Heart left ventricle (tissue), 16 donors: ENCODE results near the gene TCF23. TPM values are rescaled to one million over a fixed set of nuclear protein-coding genes. Genes with fewer than 3 reads are reported as not detected.
"Not testable (repeated sequence)": the region's sequence is repeated elsewhere in the genome, so short reads cannot be mapped to it uniquely, and the experiment has no call there.

Source experiments
- ATAC-seq, 4 donors: fragments of 200-7000 bp; cut with Tn5 transposase; one replicate each; pipeline ENCODE4 v1.9.1; 2020 to 2022; ENCODE audit warnings: moderate library complexity in 4 of 4, mild to moderate bottlenecking in 3 of 4, moderate number of reproducible peaks in 1 of 4
- DNase-seq, 5 donors: peaks; one replicate each; pipeline ENCODE4 v3.0.0-alpha.2; 2020
- H3K27ac ChIP-seq, 12 donors: fragments of 200-600 bp; sonication (generic) in 4 of 12; one replicate each; pipeline versions ENCODE4 v1.5.0 to v1.8.0; 2016 to 2022; ENCODE audit warnings: mild to moderate bottlenecking in 2 of 12
- H3K27me3 ChIP-seq, 9 donors: fragments of 200-600 bp; sonication (generic) in 2 of 9; one replicate each; pipeline versions ENCODE4 v1.5.1 to v1.8.0; 2016 to 2022; ENCODE audit warnings: mild to moderate bottlenecking in 3 of 9
- H3K36me3 ChIP-seq, 9 donors: fragments of 200-600 bp; sonication (generic) in 2 of 9; one replicate each; pipeline versions ENCODE4 v1.5.0 to v1.8.0; 2018 to 2022; ENCODE audit warnings: mild to moderate bottlenecking in 2 of 9
- H3K4me1 ChIP-seq, 12 donors: fragments of 200-600 bp; sonication (generic) in 4 of 12; one replicate each; pipeline versions ENCODE4 v1.5.0 to v1.8.0; 2016 to 2022; ENCODE audit warnings: mild to moderate bottlenecking in 3 of 12
- H3K4me3 ChIP-seq, 12 donors: fragments of 200-600 bp; sonication (generic) in 4 of 12; one replicate each; pipeline versions ENCODE4 v1.5.0 to v1.8.0; 2017 to 2022; ENCODE audit warnings: mild to moderate bottlenecking in 9 of 12, moderate library complexity in 4 of 12
- H3K9me3 ChIP-seq, 12 donors: fragments of 200-600 bp; sonication (generic) in 4 of 12; one replicate each; pipeline versions ENCODE4 v1.5.0 to v1.8.0; 2016 to 2022; ENCODE audit warnings: mild to moderate bottlenecking in 1 of 12
- POLR2A ChIP-seq, 2 donors: fragments of 450-650 bp; IDR thresholded peaks; one replicate each; pipeline ENCODE4 v1.6.1; 2017; ENCODE audit warnings: antibody characterized with exemption in 2 of 2, mild to moderate bottlenecking in 2 of 2, moderate library complexity in 2 of 2
- WGBS, 4 donors: extraction: QIAGEN DNeasy Blood & Tissue Kit in 2 of 4; methylation state at CpG; one replicate each; pipeline versions ENCODE4 v1.1.5 to v1.1.7; 2013 to 2018; 5-methylcytosine and 5-hydroxymethylcytosine counted together
- intact Hi-C, 10 donors: fragments of 100-400 bp; cut with DNase I; formaldehyde crosslinking; loops; one replicate each; pipeline versions ENCODE4 v1.11.1 to v1.14.2; 2022
- polyA plus RNA-seq, 2 donors: library from polyadenylated mRNA; stranded (reverse); fragments of 200-250 nt; gene quantifications; one replicate each; pipeline ENCODE4 v1.2.3, GENCODE V29; 2013
- total RNA-seq, 9 donors: library from RNA; depleted of rRNA in 2 of 9; stranded (reverse); fragments of >200 nt in 2 of 9; fragmentation: NEBNext Ultra II Directional in 3 of 9; extraction: Animal tissue kit (Norgen Biotek cat#: 25700) in 3 of 9; gene quantifications; one replicate each; pipeline versions ENCODE4 v1.1.0 to v1.2.4, GENCODE V29; 2016 to 2023
- TF ChIP-seq, protein P1 (sequence below), 12 donors: fragments of 200-600 bp; sonication (generic) in 4 of 12; IDR thresholded peaks; one replicate each; pipeline versions ENCODE4 v1.5.0 to v1.8.0; 2018 to 2022; ENCODE audit warnings: antibody characterized with exemption in 12 of 12, mild to moderate bottlenecking in 5 of 12
- donor health status: ischemic (EF 13 %, LVEDD 7.1; RV severe dilation, severe dysfunction).
- donor health status: healthy with polysubstance abuse.
- donor health status: DM: no; HTN: yes; CAD: no.
- donor health status: DM: no; HTN: no; CAD: no.
- donor health status: ischemic (EF 25% LVEDD 6.9; RV normal size, moderate dysfunction).
- donor health status: ischemic (EF 25% LVEDD 5.7; RV mildly dilated, moderate dysfunction).
- donor health status: healthy.
- donor health status: DM: yes; HTN: yes; CAD: no.
- donor health status: ischemic (EF 35%, LVEDD 5.7; RV mildly dilated, moderate dysfunction).
- donor health status: nonischemic (EF 11% LVEDD 7.7; RV severe dilation, severe dysfunction).
- donor health status: DM: yes; HTN: yes; CAD: no.
- donor health status: PGD.
- donor health status: ischemic (EF 29% LVEDD 5.4; RV normal size, mild dysfunction).
- donor health status: nonischemic (EF 23%, LVEDD 6.1; RV moderate dilation, normal function).

Gene TCF23
- total and polyA plus RNA-seq, 11 donors = 0.04 to 0.85 (median 0.07) TPM; not detected in 6

DNA sequence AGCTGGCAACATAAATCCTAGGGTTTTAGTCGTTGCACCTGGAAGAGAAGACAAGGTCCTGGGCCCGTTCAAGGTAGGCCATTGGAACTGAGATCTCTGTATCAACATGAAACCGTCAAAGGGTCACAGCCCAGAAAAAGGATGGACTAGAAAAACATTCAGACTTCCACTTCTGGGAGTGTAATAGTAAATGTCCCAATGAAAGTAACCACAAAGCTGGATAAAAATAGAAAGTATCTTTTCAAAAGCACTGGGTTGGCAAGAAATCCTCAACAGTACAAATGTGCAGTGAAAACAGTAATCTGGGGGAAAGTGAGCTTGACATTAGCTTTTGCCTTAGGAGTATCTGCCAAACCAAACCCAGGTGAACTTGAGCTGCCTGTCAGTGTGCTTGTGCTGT is 42.8 kb upstream of the TCF23 start:
- no peak overlapping the region for H3K4me3 ChIP-seq
- intact Hi-C loops = loop anchor here in 1 of 10 donors (10.0 kb wide), 1 partner anchor 199 kb away; the partner anchor contains the start of gene UCN
- no peaks in the 10 kb centered on the region for H3K4me1 ChIP-seq
- no peaks in the 10 kb centered on the region for H3K9me3 ChIP-seq
- TF ChIP-seq, protein P1, sequence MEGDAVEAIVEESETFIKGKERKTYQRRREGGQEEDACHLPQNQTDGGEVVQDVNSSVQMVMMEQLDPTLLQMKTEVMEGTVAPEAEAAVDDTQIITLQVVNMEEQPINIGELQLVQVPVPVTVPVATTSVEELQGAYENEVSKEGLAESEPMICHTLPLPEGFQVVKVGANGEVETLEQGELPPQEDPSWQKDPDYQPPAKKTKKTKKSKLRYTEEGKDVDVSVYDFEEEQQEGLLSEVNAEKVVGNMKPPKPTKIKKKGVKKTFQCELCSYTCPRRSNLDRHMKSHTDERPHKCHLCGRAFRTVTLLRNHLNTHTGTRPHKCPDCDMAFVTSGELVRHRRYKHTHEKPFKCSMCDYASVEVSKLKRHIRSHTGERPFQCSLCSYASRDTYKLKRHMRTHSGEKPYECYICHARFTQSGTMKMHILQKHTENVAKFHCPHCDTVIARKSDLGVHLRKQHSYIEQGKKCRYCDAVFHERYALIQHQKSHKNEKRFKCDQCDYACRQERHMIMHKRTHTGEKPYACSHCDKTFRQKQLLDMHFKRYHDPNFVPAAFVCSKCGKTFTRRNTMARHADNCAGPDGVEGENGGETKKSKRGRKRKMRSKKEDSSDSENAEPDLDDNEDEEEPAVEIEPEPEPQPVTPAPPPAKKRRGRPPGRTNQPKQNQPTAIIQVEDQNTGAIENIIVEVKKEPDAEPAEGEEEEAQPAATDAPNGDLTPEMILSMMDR (IDR thresholded peaks at IDR 0.05) = no peak
- no peak for TF ChIP-seq POLR2A (IDR thresholded peaks at IDR 0.05)
- ATAC-seq (no peak), DNase-seq (no peak)
- H3K36me3 ChIP-seq = no peaks in the 10 kb centered on the region
- H3K27ac ChIP-seq = no peak overlapping the region
- 62 to 79% (median 75%) methylated on average over 3 of the region's 3 CpGs for WGBS, 4 donors
- H3K27me3 ChIP-seq = peaks cover 0 to 7% (median 0%) of the 10 kb centered on the region in 9 donors

DNA sequence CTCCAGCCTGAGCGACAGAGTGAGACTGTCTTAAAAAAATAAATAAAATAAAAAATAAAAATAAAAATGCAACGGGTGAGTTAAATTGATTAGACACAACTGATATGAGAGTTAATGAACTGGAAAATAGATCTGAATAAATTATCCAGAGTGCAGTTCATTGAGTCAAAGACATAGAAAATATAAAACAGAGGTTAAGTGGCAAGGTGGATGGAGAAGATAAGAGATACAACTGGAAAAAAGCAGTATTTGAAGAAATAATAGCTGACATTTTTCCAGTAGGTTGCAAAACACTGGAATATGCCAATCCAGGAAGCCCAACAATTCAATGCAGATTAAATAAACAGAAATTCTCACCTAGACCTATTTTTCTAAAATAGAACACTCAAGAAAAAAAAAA is 40.6 kb upstream of the TCF23 start:
- Histone ChIP-seq H3K4me1 (no peaks in the 10 kb centered on the region), H3K27ac (no peak overlapping the region), H3K36me3 (no peaks in the 10 kb centered on the region), H3K9me3 (no peaks in the 10 kb centered on the region), H3K4me3 (no peak overlapping the region), H3K27me3 (peaks cover 0 to 7% (median 0%) of the 10 kb centered on the region in 9 donors)
- DNase-seq (no peak), ATAC-seq (no peak)
- TF ChIP-seq, protein P1 (IDR thresholded peaks at IDR 0.05) = no peak
- TF ChIP-seq POLR2A (IDR thresholded peaks at IDR 0.05) = no peak
- whole genome bisulfite sequencing, 4 donors = 76 to 93% (median 85%) methylated on average over 2 of the region's 2 CpGs
- intact Hi-C loops = loop anchor here in 1 of 10 donors (10.0 kb wide), 1 partner anchor 197 kb away; the partner anchor contains the start of gene UCN

DNA sequence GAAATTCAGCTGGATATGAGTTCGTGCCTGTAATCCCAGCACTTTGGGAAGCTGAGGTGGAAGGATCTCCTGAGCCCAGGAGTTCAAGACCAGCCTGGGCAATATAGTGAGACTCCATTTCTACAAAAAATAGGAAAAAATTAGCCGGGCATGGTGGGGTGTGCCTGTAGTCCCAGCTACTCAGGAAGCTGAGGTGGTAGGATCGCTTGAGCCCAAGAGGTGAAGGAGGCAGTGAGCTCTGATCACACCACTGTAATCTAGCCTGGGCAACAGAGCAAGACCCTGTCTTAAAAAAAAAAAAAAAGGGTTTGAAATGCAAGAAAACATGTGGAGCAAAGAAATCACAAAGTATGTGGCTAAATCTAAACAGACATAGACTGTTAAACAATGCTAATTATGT is 39.7 kb upstream of the TCF23 start:
- 82 to 94% (median 89%) methylated on average over 3 of the region's 3 CpGs for WGBS, 4 donors
- H3K4me3 ChIP-seq = no peak overlapping the region
- peaks cover 0 to 7% (median 0%) of the 10 kb centered on the region in 9 donors for H3K27me3 ChIP-seq
- no peaks in the 10 kb centered on the region for H3K36me3 ChIP-seq
- no peaks in the 10 kb centered on the region for H3K9me3 ChIP-seq
- intact Hi-C loops = loop anchor here in 1 of 10 donors (10.0 kb wide), 1 partner anchor 196 kb away; the partner anchor contains the start of gene UCN
- no peak overlapping the region for H3K27ac ChIP-seq
- no peak for DNase-seq
- no peak for ATAC-seq
- TF ChIP-seq, protein P1 (IDR thresholded peaks at IDR 0.05) = no peak
- no peak for TF ChIP-seq POLR2A (IDR thresholded peaks at IDR 0.05)
- no peaks in the 10 kb centered on the region for H3K4me1 ChIP-seq

DNA sequence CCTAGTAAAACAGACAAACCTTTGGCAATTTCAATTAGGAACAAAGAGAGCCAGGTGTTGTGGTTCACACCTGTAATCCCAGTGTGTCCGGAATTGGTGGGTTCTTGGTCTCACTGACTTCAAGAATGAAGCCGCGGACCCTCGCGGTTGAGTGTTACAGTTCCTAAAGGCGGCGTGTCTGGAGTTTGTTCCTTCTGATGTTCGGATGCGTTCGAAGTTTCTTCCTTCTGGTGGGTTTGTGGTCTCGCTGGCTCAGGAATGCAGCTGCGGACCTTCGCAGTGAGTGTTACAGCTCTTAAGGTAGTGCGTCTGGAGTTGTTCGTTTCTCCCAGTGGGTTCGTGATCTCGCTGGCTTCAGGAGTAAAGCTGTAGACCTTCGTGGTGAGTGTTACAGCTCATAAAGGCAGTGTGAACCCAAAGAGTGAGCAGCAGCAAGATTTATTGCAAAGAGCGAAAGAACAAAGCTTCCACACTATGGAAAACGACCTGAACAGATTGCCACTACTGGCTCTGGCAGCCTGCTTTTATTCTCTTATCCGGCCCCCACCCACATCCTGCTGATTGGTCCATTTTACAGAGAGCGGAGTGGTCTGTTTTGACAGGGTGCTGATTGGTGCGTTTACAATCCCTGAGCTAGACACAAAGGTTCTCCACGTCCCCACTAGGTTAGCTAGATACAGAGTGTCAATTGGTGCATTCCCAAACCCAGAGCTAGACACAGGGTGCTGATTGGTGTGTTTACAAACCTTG is 38.0 kb upstream of the TCF23 start:
- H3K9me3 ChIP-seq, H3K27me3 ChIP-seq, H3K36me3 ChIP-seq, DNase-seq, intact Hi-C loops, H3K4me3 ChIP-seq, H3K27ac ChIP-seq, ATAC-seq, H3K4me1 ChIP-seq: not testable (repeated sequence)
- WGBS, 4 donors = 81 to 84% (median 83%) methylated on average over 24 of the region's 24 CpGs

DNA sequence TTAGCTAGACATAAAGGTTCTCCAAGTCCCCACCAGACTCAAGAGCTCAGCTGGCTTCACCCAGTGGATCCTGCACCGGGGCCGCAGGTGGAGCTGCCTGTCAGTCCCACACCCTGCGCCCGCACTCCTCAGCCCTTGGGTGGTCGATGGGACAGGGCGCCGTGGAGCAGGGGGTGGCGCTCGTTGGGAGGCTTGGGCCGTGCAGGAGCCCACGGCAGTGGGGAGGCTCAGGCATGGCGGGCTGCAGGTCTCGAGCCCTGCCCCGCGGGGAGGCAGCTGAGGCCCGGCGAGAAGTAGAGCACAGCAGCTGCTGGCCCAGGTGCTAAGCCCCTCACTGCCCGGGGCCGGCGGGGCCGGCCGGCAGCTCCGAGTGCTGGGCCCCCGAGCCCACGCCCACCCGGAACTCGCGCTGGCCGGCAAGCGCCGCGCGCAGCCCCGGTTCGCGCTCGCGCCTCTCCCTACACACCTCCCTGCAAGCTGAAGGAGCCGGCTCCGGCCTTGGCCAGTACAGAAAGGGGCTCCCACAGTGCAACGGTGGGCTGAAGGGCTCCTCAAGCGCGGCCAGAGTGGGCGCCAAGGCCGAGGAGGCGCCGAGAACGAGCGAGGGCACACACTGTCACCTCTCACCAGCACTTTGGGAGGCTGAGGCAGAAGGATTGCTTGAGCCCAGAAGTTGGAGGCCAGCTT is 37.3 kb upstream of the TCF23 start:
- H3K27me3 ChIP-seq, H3K9me3 ChIP-seq, ATAC-seq, H3K36me3 ChIP-seq, H3K4me3 ChIP-seq, H3K27ac ChIP-seq, intact Hi-C loops, DNase-seq, H3K4me1 ChIP-seq: not testable (repeated sequence)
- WGBS, 4 donors = 82 to 92% (median 89%) methylated on average over 16 to 49 of the region's 49 CpGs
